C4-2B (cell line): ENCODE results near the gene SIK1.

ENCODE experiments used
- ZFX ChIP-seq: fragments of 450-650 bp; IDR thresholded peaks from 2 replicates; pipeline ENCODE4 v1.6.1; 2017
- TF ChIP-seq, protein P1 (sequence below): fragments of 450-650 bp; conservative IDR thresholded peaks from 2 replicates; pipeline ENCODE4 v1.5.1; 2017; ENCODE audit warnings: mild to moderate bottlenecking

- TF ChIP-seq, protein P1, sequence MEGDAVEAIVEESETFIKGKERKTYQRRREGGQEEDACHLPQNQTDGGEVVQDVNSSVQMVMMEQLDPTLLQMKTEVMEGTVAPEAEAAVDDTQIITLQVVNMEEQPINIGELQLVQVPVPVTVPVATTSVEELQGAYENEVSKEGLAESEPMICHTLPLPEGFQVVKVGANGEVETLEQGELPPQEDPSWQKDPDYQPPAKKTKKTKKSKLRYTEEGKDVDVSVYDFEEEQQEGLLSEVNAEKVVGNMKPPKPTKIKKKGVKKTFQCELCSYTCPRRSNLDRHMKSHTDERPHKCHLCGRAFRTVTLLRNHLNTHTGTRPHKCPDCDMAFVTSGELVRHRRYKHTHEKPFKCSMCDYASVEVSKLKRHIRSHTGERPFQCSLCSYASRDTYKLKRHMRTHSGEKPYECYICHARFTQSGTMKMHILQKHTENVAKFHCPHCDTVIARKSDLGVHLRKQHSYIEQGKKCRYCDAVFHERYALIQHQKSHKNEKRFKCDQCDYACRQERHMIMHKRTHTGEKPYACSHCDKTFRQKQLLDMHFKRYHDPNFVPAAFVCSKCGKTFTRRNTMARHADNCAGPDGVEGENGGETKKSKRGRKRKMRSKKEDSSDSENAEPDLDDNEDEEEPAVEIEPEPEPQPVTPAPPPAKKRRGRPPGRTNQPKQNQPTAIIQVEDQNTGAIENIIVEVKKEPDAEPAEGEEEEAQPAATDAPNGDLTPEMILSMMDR: no peak
- TF ChIP-seq ZFX: no peak
Measured at GRCh38 chr21:43467785-43468184, 40.9 kb upstream of the SIK1 start.
